GM19099 (cell line): ENCODE results near the gene YWHAE.

Experiments used
- POLR2A ChIP-seq: IDR thresholded peaks from 3 replicates; pipeline ENCODE4 v1.6.1; 2011; ENCODE audit warnings: low read depth; ENCODE audit not compliant: insufficient read length; ENCODE audit errors: extremely low read depth

The YWHAE gene

GRCh38 chr17:1399679-1400512, at the start of gene YWHAE:
YWHAE (minus strand) TSS chr17:1400222; CDS start chr17:1400110, 112 bp downstream.
- peak; percentile 95 for TF ChIP-seq POLR2A

GRCh38 chr17:1449412-1449967, 49.5 kb upstream of the YWHAE start:
- TF ChIP-seq POLR2A = no peak

GRCh38 chr17:1447052-1447451, 47.0 kb upstream of the YWHAE start:
- no peak for TF ChIP-seq POLR2A

- TF ChIP-seq POLR2A = no peak
Measured at GRCh38 chr17:1446201-1446600, 46.2 kb upstream of the YWHAE start.

GRCh38 chr17:1442187-1442586, 42.2 kb upstream of the YWHAE start:
- no peak for TF ChIP-seq POLR2A

- no peak for TF ChIP-seq POLR2A
Measured at GRCh38 chr17:1440921-1441320, 40.9 kb upstream of the YWHAE start.

GRCh38 chr17:1438593-1439083, 38.6 kb upstream of the YWHAE start:
- TF ChIP-seq POLR2A = no peak

GRCh38 chr17:1435326-1435725, 35.3 kb upstream of the YWHAE start:
- TF ChIP-seq POLR2A = no peak

GRCh38 chr17:1434150-1434549, 34.1 kb upstream of the YWHAE start:
- no peak for TF ChIP-seq POLR2A

GRCh38 chr17:1431631-1432104, 31.6 kb upstream of the YWHAE start:
- TF ChIP-seq POLR2A = no peak

GRCh38 chr17:1423456-1424135, 23.6 kb upstream of the YWHAE start:
- TF ChIP-seq POLR2A = no peak

- no peak for TF ChIP-seq POLR2A
Measured at GRCh38 chr17:1422885-1423284, 22.9 kb upstream of the YWHAE start.

GRCh38 chr17:1421470-1421869, 21.4 kb upstream of the YWHAE start:
- no peak for TF ChIP-seq POLR2A

GRCh38 chr17:1420981-1421380, 21.0 kb upstream of the YWHAE start:
- no peak for TF ChIP-seq POLR2A

- no peak for TF ChIP-seq POLR2A
Measured at GRCh38 chr17:1420163-1420562, 20.1 kb upstream of the YWHAE start.

- TF ChIP-seq POLR2A = no peak
Measured at GRCh38 chr17:1416414-1416813, 16.4 kb upstream of the YWHAE start.

- no peak for TF ChIP-seq POLR2A
Measured at GRCh38 chr17:1414634-1415033, 14.6 kb upstream of the YWHAE start.
